H9 (cell line): Measurements from ENCODE around the gene ADGRB3. TPM values are rescaled to one million over a fixed set of nuclear protein-coding genes. Genes with fewer than 3 reads are reported as not detected.

ENCODE experiments used
- DNase-seq: peaks from one replicate; pipeline ENCODE4 v3.0.0-alpha.2; 2017
- H2AFZ ChIP-seq: one replicate; pipeline ENCODE4 v1.6.1; 2013; ENCODE audit warnings: mild to moderate bottlenecking, low read length, control low read depth, moderate library complexity
- H2AK5ac ChIP-seq: 2 replicates; pipeline ENCODE4 v1.6.1; 2013; ENCODE audit warnings: low read length, control low read depth, mixed read lengths; ENCODE audit not compliant: insufficient read length
- H2BK120ac ChIP-seq: one replicate; pipeline ENCODE4 v1.6.1; 2013; ENCODE audit warnings: low read depth, mild to moderate bottlenecking, low read length, control low read depth, inconsistent platforms; ENCODE audit not compliant: poor library complexity, severe bottlenecking
- H2BK12ac ChIP-seq: 2 replicates; pipeline ENCODE4 v1.6.1; 2013; ENCODE audit warnings: low read length, control low read depth, mixed read lengths, low read depth; ENCODE audit not compliant: insufficient read length
- H2BK15ac ChIP-seq: 2 replicates; pipeline ENCODE4 v1.6.1; 2013; ENCODE audit warnings: low read depth, low read length, control low read depth
- H2BK20ac ChIP-seq: one replicate; pipeline ENCODE4 v1.6.1; 2013; ENCODE audit warnings: low read depth, mild to moderate bottlenecking, low read length, control low read depth, inconsistent platforms; ENCODE audit not compliant: poor library complexity, severe bottlenecking
- H2BK5ac ChIP-seq: 2 replicates; pipeline ENCODE4 v1.6.1; 2013; ENCODE audit warnings: low read length, control low read depth, mixed read lengths; ENCODE audit not compliant: insufficient read length
- H3K14ac ChIP-seq: 2 replicates; pipeline ENCODE4 v1.6.1; 2013; ENCODE audit warnings: low read length, control low read depth; ENCODE audit not compliant: insufficient read depth
- H3K18ac ChIP-seq: 2 replicates; pipeline ENCODE4 v1.6.1; 2013; ENCODE audit warnings: low read depth, mild to moderate bottlenecking, mixed read lengths, low read length, control low read depth; ENCODE audit not compliant: insufficient read length
- H3K23ac ChIP-seq: 2 replicates; pipeline ENCODE4 v1.6.1; 2013; ENCODE audit warnings: low read length, control low read depth, mixed read lengths, low read depth; ENCODE audit not compliant: insufficient read length
- H3K23me2 ChIP-seq: 2 replicates; pipeline ENCODE4 v1.6.1; 2013; ENCODE audit warnings: low read depth, mild to moderate bottlenecking, mixed read lengths, low read length, control low read depth; ENCODE audit not compliant: insufficient read length, poor library complexity, severe bottlenecking
- H3K27ac ChIP-seq: 2 replicates; pipeline ENCODE4 v1.5.1; 2013; ENCODE audit warnings: low read length, control low read depth, mixed read lengths, low read depth; ENCODE audit not compliant: insufficient read length
- H3K27me3 ChIP-seq: 2 replicates; pipeline ENCODE4 v1.6.1; 2013; ENCODE audit warnings: low read length, control low read depth, inconsistent platforms; ENCODE audit not compliant: insufficient read depth
- H3K4ac ChIP-seq: 2 replicates; pipeline ENCODE4 v1.6.1; 2013; ENCODE audit warnings: low read depth, mild to moderate bottlenecking, control low read depth, inconsistent platforms, low read length, moderate library complexity
- H3K4me1 ChIP-seq: 2 replicates; pipeline ENCODE4 v1.6.1; 2013; ENCODE audit warnings: low read length, control low read depth, inconsistent platforms; ENCODE audit not compliant: insufficient read depth
- H3K4me2 ChIP-seq: 2 replicates; pipeline ENCODE4 v1.6.1; 2013; ENCODE audit warnings: low read length, control low read depth, mixed read lengths; ENCODE audit not compliant: insufficient read length, insufficient read depth
- H3K56ac ChIP-seq: 2 replicates; pipeline ENCODE4 v1.6.1; 2013; ENCODE audit warnings: low read depth, mild to moderate bottlenecking, mixed read lengths, low read length, control low read depth; ENCODE audit not compliant: insufficient read length
- H3K79me1 ChIP-seq: 2 replicates; pipeline ENCODE4 v1.6.1; 2013; ENCODE audit warnings: low read depth, mild to moderate bottlenecking, moderate library complexity, low read length, control low read depth, inconsistent platforms; ENCODE audit not compliant: insufficient read depth, poor library complexity, severe bottlenecking
- H3K79me2 ChIP-seq: 2 replicates; pipeline ENCODE4 v1.6.1; 2013; ENCODE audit warnings: low read length, control low read depth, inconsistent platforms; ENCODE audit not compliant: insufficient read depth
- H3K9ac ChIP-seq: 2 replicates; pipeline ENCODE4 v1.6.1; 2013; ENCODE audit warnings: low read length, control low read depth, mixed read lengths; ENCODE audit not compliant: insufficient read length; ENCODE audit errors: extremely low read depth
- H3K9me3 ChIP-seq: one replicate; pipeline ENCODE4 v1.6.1; 2013; ENCODE audit warnings: low read depth, low read length, inconsistent platforms; ENCODE audit not compliant: control insufficient read depth
- H3T11ph ChIP-seq: one replicate; pipeline ENCODE4 v1.6.1; 2013; ENCODE audit warnings: mild to moderate bottlenecking, low read length, control low read depth, inconsistent platforms
- H4K20me1 ChIP-seq: one replicate; pipeline ENCODE4 v1.6.1; 2013; ENCODE audit not compliant: control insufficient read depth, insufficient read length, insufficient read depth
- H4K5ac ChIP-seq: 2 replicates; pipeline ENCODE4 v1.6.1; 2013; ENCODE audit warnings: low read depth, mild to moderate bottlenecking, mixed read lengths, low read length, control low read depth; ENCODE audit not compliant: insufficient read length
- H4K8ac ChIP-seq: replicated peaks from 2 replicates; pipeline ENCODE4 v1.6.1; 2013; ENCODE audit warnings: low read length, control low read depth, mixed read lengths, low read depth; ENCODE audit not compliant: insufficient read length
- H4K91ac ChIP-seq: 2 replicates; pipeline ENCODE4 v1.6.1; 2013; ENCODE audit warnings: low read depth, mild to moderate bottlenecking, moderate library complexity, mixed read lengths, low read length, control low read depth; ENCODE audit not compliant: insufficient read length
- H3K27ac Mint-ChIP-seq, 3 experiments: 2 replicates in 2 of 3; 3 replicates in 1 of 3; pipeline ENCODE4 v1.8.0; 2020 to 2021; ENCODE audit warnings: mixed read lengths in 3 of 3, mild to moderate bottlenecking in 1 of 3, moderate library complexity in 1 of 3
- H3K27me3 Mint-ChIP-seq: 2 replicates; pipeline ENCODE4 v1.8.0; 2021; ENCODE audit warnings: low read depth, mild to moderate bottlenecking, moderate library complexity, mixed read lengths
- H3K36me3 Mint-ChIP-seq, 3 experiments: 2 replicates in 2 of 3; 3 replicates in 1 of 3; pipeline ENCODE4 v1.8.0; 2020 to 2021; ENCODE audit warnings: low read depth in 3 of 3, mixed read lengths in 3 of 3; ENCODE audit not compliant: insufficient read depth in 1 of 3
- H3K4me1 Mint-ChIP-seq, 2 experiments: 2 replicates each; pipeline ENCODE4 v1.8.0; 2020; ENCODE audit warnings: mixed read lengths in 2 of 2
- H3K4me3 Mint-ChIP-seq, 2 experiments: 2 replicates in 1 of 2; 3 replicates in 1 of 2; pipeline ENCODE4 v1.8.0; 2020 to 2021; ENCODE audit warnings: mild to moderate bottlenecking in 2 of 2, mixed read lengths in 2 of 2, moderate library complexity in 1 of 2
- H3K9me3 Mint-ChIP-seq, 2 experiments: 2 replicates in 1 of 2; 3 replicates in 1 of 2; pipeline ENCODE4 v1.8.0; 2020; ENCODE audit warnings: mild to moderate bottlenecking in 2 of 2, mixed read lengths in 2 of 2, moderate library complexity in 1 of 2
- WGBS: extraction: QIAGEN DNeasy Blood & Tissue Kit; methylation state at CpG from one replicate; pipeline ENCODE4 v1.1.7; 2013; ENCODE audit warnings: missing lambda C conversion rate, low lambda C conversion rate, mixed read lengths; ENCODE audit not compliant: insufficient read length; ENCODE audit errors: extremely low coverage; 5-methylcytosine and 5-hydroxymethylcytosine counted together
- total RNA-seq: library from RNA; stranded (reverse); gene quantifications from 2 replicates; pipeline ENCODE4 v1.2.1, GENCODE V29; 2021
- TF ChIP-seq, protein P1 (sequence below): fragments of 200-600 bp; sonication (generic); conservative IDR thresholded peaks from 3 replicates; pipeline ENCODE4 v1.8.0; 2021; ENCODE audit warnings: antibody characterized with exemption, mild to moderate bottlenecking

ADGRB3 gene
- total RNA-seq, 1 experiment from 2014 or later: 0.37 TPM

DNA sequence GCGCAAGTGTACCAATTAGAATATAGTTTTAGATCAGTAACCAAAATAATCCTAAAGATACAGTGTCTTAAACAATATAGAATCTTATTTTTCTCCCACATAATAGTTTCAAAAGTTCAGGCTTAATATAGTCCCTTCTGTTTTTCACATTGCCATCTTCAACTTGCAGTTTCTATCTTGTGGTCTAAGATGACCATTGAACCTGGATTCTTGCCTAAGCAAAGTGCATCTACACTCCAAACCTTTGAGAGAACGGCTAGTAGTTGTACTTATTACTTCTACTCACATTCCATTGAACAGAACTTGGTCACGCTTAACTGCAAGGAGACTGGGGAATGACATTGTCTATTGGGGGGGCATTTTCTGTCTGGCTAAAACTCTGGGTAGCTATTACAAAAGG is 788.7 kb downstream of the ADGRB3 start:
- no peak overlapping the region for H3K4ac ChIP-seq
- WGBS: no CpG with 5 or more reads among the region's 3 CpGs
- Mint-ChIP-seq H3K27ac (no peak overlapping the region), H3K4me3 (no peak overlapping the region), H3K4me1 (peaks cover 6 to 9% of the 10 kb centered on the region in 2 experiments), H3K27me3 (no peaks in the 10 kb centered on the region), H3K9me3 (no peaks in the 10 kb centered on the region), H3K36me3 (no peaks in the 10 kb centered on the region)
- H2AK5ac ChIP-seq: no peak overlapping the region
- no peaks in the 10 kb centered on the region for H3K4me1 ChIP-seq
- no peaks in the 10 kb centered on the region for H3K27me3 ChIP-seq
- H3K27ac ChIP-seq: no peak overlapping the region
- no peak overlapping the region for H4K91ac ChIP-seq
- no peaks in the 10 kb centered on the region for H3K23me2 ChIP-seq
- no peak overlapping the region for H3K23ac ChIP-seq
- H4K8ac ChIP-seq: no peak overlapping the region
- H3K79me2 ChIP-seq: no peaks in the 10 kb centered on the region
- H3K56ac ChIP-seq: no peak overlapping the region
- no peak overlapping the region for H2BK20ac ChIP-seq
- H2BK15ac ChIP-seq: no peak overlapping the region
- TF ChIP-seq, protein P1, sequence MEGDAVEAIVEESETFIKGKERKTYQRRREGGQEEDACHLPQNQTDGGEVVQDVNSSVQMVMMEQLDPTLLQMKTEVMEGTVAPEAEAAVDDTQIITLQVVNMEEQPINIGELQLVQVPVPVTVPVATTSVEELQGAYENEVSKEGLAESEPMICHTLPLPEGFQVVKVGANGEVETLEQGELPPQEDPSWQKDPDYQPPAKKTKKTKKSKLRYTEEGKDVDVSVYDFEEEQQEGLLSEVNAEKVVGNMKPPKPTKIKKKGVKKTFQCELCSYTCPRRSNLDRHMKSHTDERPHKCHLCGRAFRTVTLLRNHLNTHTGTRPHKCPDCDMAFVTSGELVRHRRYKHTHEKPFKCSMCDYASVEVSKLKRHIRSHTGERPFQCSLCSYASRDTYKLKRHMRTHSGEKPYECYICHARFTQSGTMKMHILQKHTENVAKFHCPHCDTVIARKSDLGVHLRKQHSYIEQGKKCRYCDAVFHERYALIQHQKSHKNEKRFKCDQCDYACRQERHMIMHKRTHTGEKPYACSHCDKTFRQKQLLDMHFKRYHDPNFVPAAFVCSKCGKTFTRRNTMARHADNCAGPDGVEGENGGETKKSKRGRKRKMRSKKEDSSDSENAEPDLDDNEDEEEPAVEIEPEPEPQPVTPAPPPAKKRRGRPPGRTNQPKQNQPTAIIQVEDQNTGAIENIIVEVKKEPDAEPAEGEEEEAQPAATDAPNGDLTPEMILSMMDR: no peak
- H3K9me3 ChIP-seq: no peaks in the 10 kb centered on the region
- no peak overlapping the region for H2BK120ac ChIP-seq
- no peak overlapping the region for H2BK12ac ChIP-seq
- no peak overlapping the region for H3K9ac ChIP-seq
- no peak overlapping the region for H3T11ph ChIP-seq
- no peak overlapping the region for H4K5ac ChIP-seq
- no peaks in the 10 kb centered on the region for H4K20me1 ChIP-seq
- no peak overlapping the region for H3K14ac ChIP-seq
- no peak overlapping the region for H3K4me2 ChIP-seq
- no peaks in the 10 kb centered on the region for H3K79me1 ChIP-seq
- no peak overlapping the region for H2AFZ ChIP-seq
- H3K18ac ChIP-seq: no peak overlapping the region
- H2BK5ac ChIP-seq: no peak overlapping the region
- no peak for DNase-seq
